OCI-LY3 (cell line): ENCODE results near the gene ZBTB7C.

Experiments used
- H2AFZ ChIP-seq: fragments of 200-600, 300-600 bp; shearing (Covaris generic); 2 replicates; pipeline ENCODE4 v1.6.0; 2014; ENCODE audit warnings: antibody characterized with exemption, low read depth, low read length
- H3K27ac ChIP-seq: fragments of 200-600, 300-600 bp; sonication (generic); 2 replicates; pipeline ENCODE4 v1.5.1; 2014; ENCODE audit warnings: mild to moderate bottlenecking, low read length, moderate library complexity, mixed read lengths
- H3K27me3 ChIP-seq: fragments of 200-600, 300-600 bp; sonication (generic); 2 replicates; pipeline ENCODE4 v1.6.1; 2014; ENCODE audit warnings: low read depth, low read length, mixed read lengths
- H3K36me3 ChIP-seq: fragments of 200-600, 300-600 bp; sonication (generic); replicated peaks from 2 replicates; pipeline ENCODE3; 2014; ENCODE audit warnings: low read depth, low read length, mixed read lengths
- H3K4me1 ChIP-seq: fragments of 300-600, 200-600 bp; sonication (generic); 2 replicates; pipeline ENCODE4 v1.6.1; 2014; ENCODE audit warnings: low read length, mixed read lengths
- H3K4me2 ChIP-seq: fragments of 200-600, 300-600 bp; sonication (generic); 2 replicates; pipeline ENCODE4 v1.6.1; 2014; ENCODE audit warnings: low read length, mixed read lengths
- H3K4me3 ChIP-seq: fragments of 300-600, 200-600 bp; sonication (generic); 2 replicates; pipeline ENCODE4 v1.5.1; 2014; ENCODE audit warnings: antibody characterized with exemption, mild to moderate bottlenecking, low read length, moderate library complexity
- H3K79me2 ChIP-seq: fragments of 300-600, 200-600 bp; shearing (Covaris generic); 2 replicates; pipeline ENCODE4 v1.6.1; 2014; ENCODE audit warnings: mild to moderate bottlenecking, low read length, mixed read lengths
- H3K9ac ChIP-seq: fragments of 300-600, 200-600 bp; shearing (Covaris generic); 2 replicates; pipeline ENCODE4 v1.6.0; 2014; ENCODE audit warnings: mild to moderate bottlenecking, low read length, moderate library complexity
- H3K9me3 ChIP-seq: fragments of 200-600, 300-600 bp; shearing (Covaris generic); 2 replicates; pipeline ENCODE4 v1.6.1; 2014; ENCODE audit warnings: low read length, mixed read lengths; ENCODE audit not compliant: insufficient read depth
- H4K20me1 ChIP-seq: fragments of 200-600, 300-600 bp; sonication (generic); 2 replicates; pipeline ENCODE4 v1.6.1; 2016; ENCODE audit warnings: low read length, mixed read lengths; ENCODE audit not compliant: insufficient read depth
- EZH2phosphoT487 ChIP-seq: fragments of 200-600 bp; shearing (Covaris generic); IDR thresholded peaks from 2 replicates; pipeline ENCODE4 v1.6.1; 2018; ENCODE audit warnings: antibody characterized with exemption, mixed run types, low read depth
- TF ChIP-seq, protein P1 (sequence below): fragments of 200-600, 300-600 bp; sonication (generic); IDR thresholded peaks from 2 replicates; pipeline ENCODE4 v1.5.1; 2014; ENCODE audit warnings: antibody characterized with exemption, low read length, low read depth

Gene ZBTB7C

DNA sequence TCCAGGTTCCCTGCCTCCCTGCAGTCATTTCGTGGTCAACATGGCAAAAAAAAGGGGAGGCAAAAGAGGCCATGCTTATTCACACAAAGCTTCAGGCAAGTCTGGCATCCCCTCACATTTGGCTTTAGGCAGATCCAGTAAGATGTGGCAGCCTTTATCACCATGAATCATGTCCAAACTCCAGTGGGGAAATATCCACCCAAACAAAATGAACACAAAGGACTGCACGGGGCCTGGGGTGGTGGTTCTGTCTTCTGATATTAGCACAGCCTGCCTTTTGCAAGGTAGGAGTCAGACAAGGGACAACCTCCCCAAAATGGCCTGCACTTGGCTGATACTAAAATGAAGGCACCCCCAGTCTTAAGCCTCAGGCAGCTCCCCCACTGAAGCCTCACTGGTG, 129.9 kb downstream of the ZBTB7C start:
- H3K27me3 ChIP-seq, result peaks cover 5% of the 10 kb centered on the region; the same call in 1 of the 2 replicates
- no peaks in the 10 kb centered on the region for H3K79me2 ChIP-seq
- H3K4me2 ChIP-seq, result no peak overlapping the region
- no peaks in the 10 kb centered on the region for H3K9me3 ChIP-seq
- H3K27ac ChIP-seq, result no peak overlapping the region
- no peaks in the 10 kb centered on the region for H4K20me1 ChIP-seq
- peaks cover 3% of the 10 kb centered on the region; the same call in 1 of the 2 replicates for H3K4me1 ChIP-seq
- no peak overlapping the region for H3K4me3 ChIP-seq
- no peak overlapping the region for H2AFZ ChIP-seq
- TF ChIP-seq, protein P1, sequence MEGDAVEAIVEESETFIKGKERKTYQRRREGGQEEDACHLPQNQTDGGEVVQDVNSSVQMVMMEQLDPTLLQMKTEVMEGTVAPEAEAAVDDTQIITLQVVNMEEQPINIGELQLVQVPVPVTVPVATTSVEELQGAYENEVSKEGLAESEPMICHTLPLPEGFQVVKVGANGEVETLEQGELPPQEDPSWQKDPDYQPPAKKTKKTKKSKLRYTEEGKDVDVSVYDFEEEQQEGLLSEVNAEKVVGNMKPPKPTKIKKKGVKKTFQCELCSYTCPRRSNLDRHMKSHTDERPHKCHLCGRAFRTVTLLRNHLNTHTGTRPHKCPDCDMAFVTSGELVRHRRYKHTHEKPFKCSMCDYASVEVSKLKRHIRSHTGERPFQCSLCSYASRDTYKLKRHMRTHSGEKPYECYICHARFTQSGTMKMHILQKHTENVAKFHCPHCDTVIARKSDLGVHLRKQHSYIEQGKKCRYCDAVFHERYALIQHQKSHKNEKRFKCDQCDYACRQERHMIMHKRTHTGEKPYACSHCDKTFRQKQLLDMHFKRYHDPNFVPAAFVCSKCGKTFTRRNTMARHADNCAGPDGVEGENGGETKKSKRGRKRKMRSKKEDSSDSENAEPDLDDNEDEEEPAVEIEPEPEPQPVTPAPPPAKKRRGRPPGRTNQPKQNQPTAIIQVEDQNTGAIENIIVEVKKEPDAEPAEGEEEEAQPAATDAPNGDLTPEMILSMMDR, result no peak
- TF ChIP-seq EZH2phosphoT487, result no peak
- no peak overlapping the region for H3K9ac ChIP-seq
- H3K36me3 ChIP-seq, result no peaks in the 10 kb centered on the region

DNA sequence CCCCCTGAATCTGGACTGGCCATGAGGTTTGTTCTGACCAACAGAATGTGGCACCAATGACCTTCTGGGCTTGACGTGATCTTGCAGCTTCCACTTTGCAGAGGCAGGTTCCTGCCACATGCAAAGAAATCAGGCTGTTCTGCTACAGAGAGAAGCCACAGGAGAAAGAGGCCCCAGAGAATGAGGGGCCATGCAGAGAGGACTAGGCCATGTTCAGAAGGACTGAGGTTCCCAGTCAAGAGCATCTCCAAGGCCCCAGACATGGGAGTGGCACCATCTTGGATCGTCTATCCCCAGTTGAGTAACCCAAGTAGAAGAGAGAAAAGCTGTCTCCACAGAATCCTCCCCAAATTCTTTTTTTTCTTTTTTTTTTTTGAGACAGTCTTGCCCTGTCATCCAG, 131.1 kb downstream of the ZBTB7C start:
- Histone ChIP-seq H2AFZ (no peak overlapping the region), H3K9me3 (no peaks in the 10 kb centered on the region), H3K4me2 (no peak overlapping the region), H3K9ac (no peak overlapping the region), H4K20me1 (no peaks in the 10 kb centered on the region), H3K27me3 (peaks cover 5% of the 10 kb centered on the region; the same call in 1 of the 2 replicates), H3K27ac (no peak overlapping the region), H3K4me3 (no peak overlapping the region), H3K79me2 (no peaks in the 10 kb centered on the region), H3K36me3 (no peaks in the 10 kb centered on the region), H3K4me1 (peaks cover 5% of the 10 kb centered on the region; the same call in 1 of the 2 replicates)
- no peak for TF ChIP-seq EZH2phosphoT487

DNA sequence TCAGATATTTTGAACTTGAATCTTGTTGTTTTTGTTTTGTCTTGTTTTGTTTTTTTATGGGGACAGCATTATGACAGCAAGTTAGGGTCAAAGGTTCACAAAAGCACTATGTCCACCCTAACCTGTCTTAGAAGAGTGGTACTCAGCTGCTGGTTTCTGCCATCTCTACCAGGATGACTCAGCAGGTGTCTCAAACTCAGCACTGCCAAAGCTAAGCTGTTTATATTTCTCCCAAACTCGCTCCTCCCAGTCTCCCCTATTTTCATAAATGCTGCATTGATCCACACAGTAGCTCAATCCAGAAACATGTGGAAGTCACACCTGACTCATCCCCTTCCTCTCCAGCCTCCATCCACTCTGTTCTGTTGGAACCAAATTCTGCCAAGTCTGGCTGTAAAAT, 134.9 kb downstream of the ZBTB7C start:
- TF ChIP-seq EZH2phosphoT487, result no peak
- TF ChIP-seq, protein P1, result no peak
- no peaks in the 10 kb centered on the region for H3K9me3 ChIP-seq
- no peak overlapping the region for H3K9ac ChIP-seq
- H3K4me1 ChIP-seq, result peaks cover 5% of the 10 kb centered on the region; the same call in 1 of the 2 replicates
- no peak overlapping the region for H3K27ac ChIP-seq
- no peak overlapping the region for H3K4me3 ChIP-seq
- H3K36me3 ChIP-seq, result no peaks in the 10 kb centered on the region
- H2AFZ ChIP-seq, result no peak overlapping the region
- H4K20me1 ChIP-seq, result no peaks in the 10 kb centered on the region
- H3K79me2 ChIP-seq, result no peaks in the 10 kb centered on the region
- H3K4me2 ChIP-seq, result no peak overlapping the region
- H3K27me3 ChIP-seq, result peaks cover 17% of the 10 kb centered on the region; the same call in 1 of the 2 replicates

DNA sequence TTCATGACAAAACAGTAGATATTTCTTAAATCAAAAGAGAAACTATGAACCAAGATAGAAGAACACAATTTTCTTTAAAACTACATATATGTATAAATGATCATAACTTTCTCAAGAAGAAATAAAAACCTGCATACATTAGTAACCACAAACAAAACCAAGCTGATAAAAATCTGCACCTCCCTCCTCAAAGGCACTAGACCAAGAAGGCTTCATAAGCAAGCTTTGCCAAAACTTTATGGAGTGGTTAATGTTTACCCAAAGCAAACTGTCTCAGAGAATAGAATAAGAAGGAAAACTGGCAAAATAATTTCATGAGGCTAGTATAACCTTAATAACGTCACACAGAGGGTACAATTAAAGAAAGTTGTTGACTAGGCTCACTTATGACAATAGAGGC, 138.3 kb downstream of the ZBTB7C start:
- Histone ChIP-seq H3K27me3 (peaks cover 13% of the 10 kb centered on the region; the same call in 1 of the 2 replicates), H3K36me3 (no peaks in the 10 kb centered on the region), H3K4me1 (peaks cover 5% of the 10 kb centered on the region; the same call in 1 of the 2 replicates), H3K9ac (no peak overlapping the region), H3K4me3 (no peak overlapping the region), H3K9me3 (no peaks in the 10 kb centered on the region), H3K4me2 (no peak overlapping the region), H3K27ac (no peak overlapping the region), H4K20me1 (no peaks in the 10 kb centered on the region), H2AFZ (no peak overlapping the region), H3K79me2 (no peaks in the 10 kb centered on the region)
- TF ChIP-seq, protein P1, result no peak
- no peak for TF ChIP-seq EZH2phosphoT487

DNA sequence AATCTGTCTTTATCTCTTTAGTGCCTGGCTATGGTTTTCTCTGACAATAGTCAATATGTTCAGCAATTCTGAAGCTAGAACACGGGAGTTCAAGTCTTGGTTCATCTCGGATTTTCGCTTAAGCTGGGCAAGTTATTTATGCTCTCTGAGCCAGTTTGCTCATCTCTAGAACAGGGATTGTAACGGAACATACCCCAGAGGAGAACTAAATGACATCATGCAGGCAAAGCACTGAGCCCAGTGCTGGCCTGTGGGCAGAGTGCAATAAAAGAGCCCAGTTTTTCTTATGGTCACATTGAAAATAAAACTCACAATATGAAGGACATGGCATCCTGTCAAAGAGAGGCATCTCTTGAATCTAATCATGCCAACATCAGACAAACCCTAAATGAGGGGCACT, 143.9 kb downstream of the ZBTB7C start:
- no peak overlapping the region for H3K4me2 ChIP-seq
- no peaks in the 10 kb centered on the region for H3K79me2 ChIP-seq
- no peaks in the 10 kb centered on the region for H3K4me1 ChIP-seq
- H3K27me3 ChIP-seq, result peaks cover 15% of the 10 kb centered on the region; the same call in 1 of the 2 replicates
- no peak overlapping the region for H3K4me3 ChIP-seq
- H3K9ac ChIP-seq, result no peak overlapping the region
- no peak overlapping the region for H2AFZ ChIP-seq
- H3K36me3 ChIP-seq, result no peaks in the 10 kb centered on the region
- no peak overlapping the region for H3K27ac ChIP-seq
- H3K9me3 ChIP-seq, result no peaks in the 10 kb centered on the region
- no peak for TF ChIP-seq EZH2phosphoT487
- H4K20me1 ChIP-seq, result no peaks in the 10 kb centered on the region
